GM23248 (cell line): ENCODE measurements around the gene CLDN4.

Source experiments
- EZH2 ChIP-seq: fragments of 200-600 bp; sonication (generic); IDR thresholded peaks from 2 replicates; pipeline ENCODE4 v1.6.1; 2018; ENCODE audit warnings: antibody characterized with exemption, mild to moderate bottlenecking; ENCODE audit not compliant: insufficient read depth, poor library complexity, severe bottlenecking
- EZH2phosphoT487 ChIP-seq: fragments of 200-600 bp; sonication (generic); IDR thresholded peaks from 2 replicates; pipeline ENCODE4 v1.6.1; 2018; ENCODE audit warnings: antibody characterized with exemption, moderate library complexity, mild to moderate bottlenecking, low read depth; ENCODE audit not compliant: insufficient read depth

GRCh38 chr7:73824986-73825385 is 5.8 kb upstream of the CLDN4 start:
- TF ChIP-seq EZH2phosphoT487 (no peak), EZH2 (no peak)
